Adrenal gland (tissue), 5 donors: Measurements from ENCODE around the gene ERBB4.

ENCODE experiments used
- POLR2A ChIP-seq, 2 donors: fragments of 450-650 bp; IDR thresholded peaks; one replicate each; pipeline ENCODE4 v1.6.1; 2017; ENCODE audit warnings: antibody characterized with exemption in 2 of 2, mild to moderate bottlenecking in 2 of 2, moderate library complexity in 1 of 2
- TF ChIP-seq, protein P1 (sequence below), 6 experiments: fragments of 450-650 bp in 4 of 6; fragments of 200-600 bp in 2 of 6; sonication (generic) in 1 of 6; IDR thresholded peaks; 1 replicate in 5 of 6; 2 replicates in 1 of 6; pipeline versions ENCODE4 v1.5.1 to v1.8.0; 2016 to 2021; ENCODE audit warnings: antibody characterized with exemption in 6 of 6, mild to moderate bottlenecking in 2 of 6, moderate library complexity in 1 of 6
- donor health status: DM: no; HTN: no; CAD: no.

DNA sequence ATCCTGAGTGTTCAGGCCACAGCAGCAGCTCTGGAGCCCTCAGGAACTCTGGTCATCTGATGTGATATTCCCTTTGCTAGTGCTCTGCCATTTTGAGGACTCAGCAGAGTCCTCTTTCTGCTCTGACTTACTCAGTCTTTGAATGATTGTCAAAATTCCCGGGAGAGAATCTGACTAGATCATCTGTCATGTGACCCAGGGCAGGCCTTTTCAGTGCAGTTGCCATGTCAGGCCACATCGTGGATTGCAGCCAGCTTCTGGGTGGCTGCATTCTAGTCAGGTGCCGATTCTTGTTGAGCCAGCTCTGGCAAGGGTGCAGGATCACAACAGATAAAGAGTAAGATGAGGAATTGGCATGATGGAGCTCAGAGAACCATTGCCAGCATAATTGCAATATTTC lies 1186.6 kb downstream of the ERBB4 start:
- TF ChIP-seq, protein P1, sequence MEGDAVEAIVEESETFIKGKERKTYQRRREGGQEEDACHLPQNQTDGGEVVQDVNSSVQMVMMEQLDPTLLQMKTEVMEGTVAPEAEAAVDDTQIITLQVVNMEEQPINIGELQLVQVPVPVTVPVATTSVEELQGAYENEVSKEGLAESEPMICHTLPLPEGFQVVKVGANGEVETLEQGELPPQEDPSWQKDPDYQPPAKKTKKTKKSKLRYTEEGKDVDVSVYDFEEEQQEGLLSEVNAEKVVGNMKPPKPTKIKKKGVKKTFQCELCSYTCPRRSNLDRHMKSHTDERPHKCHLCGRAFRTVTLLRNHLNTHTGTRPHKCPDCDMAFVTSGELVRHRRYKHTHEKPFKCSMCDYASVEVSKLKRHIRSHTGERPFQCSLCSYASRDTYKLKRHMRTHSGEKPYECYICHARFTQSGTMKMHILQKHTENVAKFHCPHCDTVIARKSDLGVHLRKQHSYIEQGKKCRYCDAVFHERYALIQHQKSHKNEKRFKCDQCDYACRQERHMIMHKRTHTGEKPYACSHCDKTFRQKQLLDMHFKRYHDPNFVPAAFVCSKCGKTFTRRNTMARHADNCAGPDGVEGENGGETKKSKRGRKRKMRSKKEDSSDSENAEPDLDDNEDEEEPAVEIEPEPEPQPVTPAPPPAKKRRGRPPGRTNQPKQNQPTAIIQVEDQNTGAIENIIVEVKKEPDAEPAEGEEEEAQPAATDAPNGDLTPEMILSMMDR (IDR thresholded peaks at IDR 0.05), result no peak
- TF ChIP-seq POLR2A (IDR thresholded peaks at IDR 0.05), result no peak
